HepG2 (cell line): ENCODE data around the gene RELL2. TPM values are rescaled to one million over a fixed set of nuclear protein-coding genes. Genes with fewer than 3 reads are reported as not detected.

Source experiments
- ATF1 ChIP-seq: IDR thresholded peaks from 2 replicates; pipeline ENCODE4 v1.6.1; 2016; ENCODE audit warnings: mild to moderate bottlenecking, control low read depth
- DPF2 ChIP-seq: sonication (generic); formaldehyde crosslinking; IDR thresholded peaks from 2 replicates; pipeline ENCODE4 v1.4.0; 2020; ENCODE audit warnings: mild to moderate bottlenecking, low read depth, missing genetic modification reagents, borderline replicate concordance
- EHMT2 ChIP-seq: fragments of 200-600 bp; sonication (generic); IDR thresholded peaks from 2 replicates; pipeline ENCODE4 v1.7.0; 2017; ENCODE audit warnings: antibody characterized with exemption, low read depth, low read length, borderline replicate concordance
- FOXC1 ChIP-seq: sonication (generic); formaldehyde crosslinking; IDR thresholded peaks from 2 replicates; pipeline ENCODE4 v1.8.0; 2022; ENCODE audit warnings: mild to moderate bottlenecking, missing genetic modification reagents, borderline replicate concordance
- GMEB2 ChIP-seq: IDR thresholded peaks from 2 replicates; pipeline ENCODE4 v1.6.1; 2016; ENCODE audit warnings: missing biosample characterization, missing genetic modification reagents, low read depth
- IKZF5 ChIP-seq: IDR thresholded peaks from 2 replicates; pipeline ENCODE4 v1.6.1; 2018; ENCODE audit warnings: missing genetic modification reagents, mild to moderate bottlenecking, missing compliant biosample characterization
- KAT8 ChIP-seq: IDR thresholded peaks from 2 replicates; pipeline ENCODE4 v1.6.1; 2016; ENCODE audit warnings: missing genetic modification reagents, missing compliant biosample characterization
- SMARCE1 ChIP-seq: fragments of 450-650 bp; IDR thresholded peaks from 2 replicates; pipeline ENCODE4 v1.6.1; 2017; ENCODE audit warnings: borderline replicate concordance
- SOX13 ChIP-seq, 3 experiments: fragments of 450-650 bp in 1 of 3; sonication (generic) in 1 of 3; formaldehyde crosslinking in 1 of 3; IDR thresholded peaks in 2 of 3; conservative IDR thresholded peaks in 1 of 3; 2 replicates each; pipeline versions ENCODE4 v1.5.0 to v1.6.1; 2016 to 2020; ENCODE audit warnings: antibody characterized with exemption in 1 of 3, mild to moderate bottlenecking in 1 of 3, missing compliant biosample characterization in 1 of 3, missing genetic modification reagents in 1 of 3, moderate library complexity in 1 of 3
- SYNCRIP ChIP-seq: fragments of 200-400 bp; formaldehyde crosslinking; IDR thresholded peaks from 2 replicates; pipeline ENCODE4 v1.6.1; 2018; ENCODE audit warnings: mild to moderate bottlenecking, low read depth, low read length; ENCODE audit not compliant: insufficient read depth
- ZBTB37 ChIP-seq: sonication (generic); formaldehyde crosslinking; IDR thresholded peaks from 2 replicates; pipeline ENCODE4 v1.4.0; 2020; ENCODE audit warnings: mild to moderate bottlenecking, missing genetic modification reagents
- ZEB1 ChIP-seq: IDR thresholded peaks from 2 replicates; pipeline ENCODE4 v1.6.1; 2012; ENCODE audit warnings: mild to moderate bottlenecking, low read depth, inconsistent platforms; ENCODE audit not compliant: insufficient replicate concordance
- ZNF10 ChIP-seq: sonication (generic); formaldehyde crosslinking; IDR thresholded peaks from 2 replicates; pipeline ENCODE4 v1.4.0; 2020; ENCODE audit warnings: mild to moderate bottlenecking, low read depth, missing genetic modification reagents, borderline replicate concordance
- ZNF136 ChIP-seq: sonication (generic); formaldehyde crosslinking; IDR thresholded peaks from 2 replicates; pipeline ENCODE4 v1.8.1; 2022; ENCODE audit warnings: low read depth, mild to moderate bottlenecking, moderate library complexity, missing genetic modification reagents
- ZNF296 ChIP-seq: sonication (generic); formaldehyde crosslinking; conservative IDR thresholded peaks from 2 replicates; pipeline ENCODE4 v1.5.0; 2020; ENCODE audit warnings: mild to moderate bottlenecking, missing genetic modification reagents
- ZNF33A ChIP-seq: sonication (generic); formaldehyde crosslinking; IDR thresholded peaks from 2 replicates; pipeline ENCODE4 v1.5.1; 2020; ENCODE audit warnings: missing genetic modification reagents, mild to moderate bottlenecking, moderate library complexity, borderline replicate concordance
- ZNF501 ChIP-seq: sonication (generic); formaldehyde crosslinking; IDR thresholded peaks from 2 replicates; pipeline ENCODE4 v1.5.1; 2020; ENCODE audit warnings: mild to moderate bottlenecking, moderate library complexity, missing genetic modification reagents
- ZNF749 ChIP-seq: sonication (generic); formaldehyde crosslinking; IDR thresholded peaks from 2 replicates; pipeline ENCODE4 v1.8.0; 2022; ENCODE audit warnings: mild to moderate bottlenecking, missing genetic modification reagents, moderate library complexity, borderline replicate concordance
- ZNF773 ChIP-seq: sonication (generic); formaldehyde crosslinking; IDR thresholded peaks from 2 replicates; pipeline ENCODE4 v1.4.0; 2020; ENCODE audit warnings: missing genetic modification reagents, borderline replicate concordance
- ZNF841 ChIP-seq: sonication (generic); formaldehyde crosslinking; IDR thresholded peaks from 2 replicates; pipeline ENCODE4 v1.8.1; 2023; ENCODE audit warnings: missing genetic modification reagents, borderline replicate concordance
- polyA plus RNA-seq, 8 experiments: library from polyadenylated mRNA; depleted of rRNA in 3 of 8; stranded (reverse) in 7 of 8; unstranded in 1 of 8; fragments of >200 nt; fragmentation: Illumina TruSeq in 4 of 8; extraction: Trizol in 4 of 8; gene quantifications; 2 replicates each; pipeline versions ENCODE4 v1.2.1 to v1.2.3, GENCODE V29; 2011 to 2016; ENCODE audit warnings: low read depth in 4 of 8, missing spikeins in 1 of 8, mixed read lengths in 1 of 8; ENCODE audit not compliant: insufficient read depth in 1 of 8
- total RNA-seq, 5 experiments: library from RNA; depleted of rRNA; stranded (reverse); fragments of >200 nt; fragmentation: Illumina TruSeq; extraction: Trizol; gene quantifications; 2 replicates each; pipeline ENCODE4 v1.2.3, GENCODE V29; 2016; ENCODE audit warnings: low read depth in 1 of 5
- TF ChIP-seq, protein P1 (sequence below): sonication (generic); formaldehyde crosslinking; IDR thresholded peaks from 2 replicates; pipeline ENCODE4 v1.8.1; 2023; ENCODE audit warnings: missing genetic modification reagents, inconsistent platforms, borderline replicate concordance
- TF ChIP-seq, protein P2 (sequence below): IDR thresholded peaks from 2 replicates; pipeline ENCODE4 v1.6.1; 2012; ENCODE audit warnings: inconsistent platforms

RELL2 gene
- total and polyA plus RNA-seq, 2 of the 13 experiments (the other 11 are each of a cell fraction or from before 2014, with no cell fraction given): 6.4 to 8.3 TPM

DNA sequence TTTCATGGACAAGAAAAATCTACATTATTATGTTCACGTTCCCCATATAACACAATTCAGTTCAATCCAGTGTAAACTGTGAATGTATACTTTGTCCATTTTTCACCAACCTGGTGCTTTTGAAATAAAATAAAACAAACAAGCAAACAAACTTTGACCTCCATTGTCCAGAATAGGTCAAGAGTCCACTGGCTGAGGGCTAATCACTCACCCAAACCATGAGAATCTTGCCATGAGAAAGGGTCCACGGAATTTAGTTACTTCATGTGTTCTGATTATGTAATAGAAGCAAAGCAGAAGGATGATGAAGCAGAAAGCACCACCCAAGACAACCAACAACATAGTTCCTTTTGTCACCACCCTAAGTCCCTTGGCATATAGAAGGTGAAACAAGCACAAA lies 46.7 kb upstream of the RELL2 start (continued):
- TF ChIP-seq ZNF773 (CRISPR knock-in tag) (no peak), FOXC1 (CRISPR knock-in tag) (no peak), KAT8 (CRISPR knock-in tag) (no peak), DPF2 (peak; percentile 57; the same call in 1 of the 2 replicates), ZNF749 (CRISPR knock-in tag) (no peak), IKZF5 (CRISPR knock-in tag) (peak; percentile 45; the same call in 1 of the 2 replicates), ATF1 (CRISPR knock-in tag) (0 out of 2 replicates have a peak, but pooled peaks have one; percentile 22), SOX13 (IDR thresholded peaks at IDR 0.05) (peak; percentile 84; the same call in 1 of the 2 replicates), SOX13 (CRISPR knock-in tag; conservative IDR thresholded peaks at IDR 0.05 in 1 of 2, IDR thresholded peaks at IDR 0.05 in 1 of 2) (peak in 1 of 2 experiments; percentile 96; a peak in 2 of 4 replicates), SMARCE1 (no peak), ZNF10 (CRISPR knock-in tag) (no peak), ZNF501 (CRISPR knock-in tag) (no peak), GMEB2 (CRISPR knock-in tag) (no peak), ZNF296 (CRISPR knock-in tag) (no peak), ZNF841 (CRISPR knock-in tag) (no peak), ZBTB37 (peak; percentile 84; the same call in 1 of the 2 replicates), SYNCRIP (no peak), EHMT2 (0 out of 2 replicates have a peak, but pooled peaks have one; percentile 56), ZNF136 (CRISPR knock-in tag) (no peak), ZEB1 (no peak), ZNF33A (0 out of 2 replicates have a peak, but pooled peaks have one; percentile 44)
- TF ChIP-seq, protein P1, sequence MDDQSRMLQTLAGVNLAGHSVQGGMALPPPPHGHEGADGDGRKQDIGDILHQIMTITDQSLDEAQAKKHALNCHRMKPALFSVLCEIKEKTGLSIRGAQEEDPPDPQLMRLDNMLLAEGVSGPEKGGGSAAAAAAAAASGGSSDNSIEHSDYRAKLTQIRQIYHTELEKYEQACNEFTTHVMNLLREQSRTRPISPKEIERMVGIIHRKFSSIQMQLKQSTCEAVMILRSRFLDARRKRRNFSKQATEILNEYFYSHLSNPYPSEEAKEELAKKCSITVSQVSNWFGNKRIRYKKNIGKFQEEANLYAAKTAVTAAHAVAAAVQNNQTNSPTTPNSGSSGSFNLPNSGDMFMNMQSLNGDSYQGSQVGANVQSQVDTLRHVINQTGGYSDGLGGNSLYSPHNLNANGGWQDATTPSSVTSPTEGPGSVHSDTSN: no peak
- TF ChIP-seq, protein P2, sequence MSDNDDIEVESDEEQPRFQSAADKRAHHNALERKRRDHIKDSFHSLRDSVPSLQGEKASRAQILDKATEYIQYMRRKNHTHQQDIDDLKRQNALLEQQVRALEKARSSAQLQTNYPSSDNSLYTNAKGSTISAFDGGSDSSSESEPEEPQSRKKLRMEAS: peak; percentile 47; the same call in 1 of the 2 replicates
